VCaP (cell line): ENCODE data around the gene RAB8B.

ENCODE experiments used
- H3K27ac ChIP-seq: fragments of 450-650 bp; 2 replicates; pipeline ENCODE4 v1.5.1; 2017
- CTCF ChIP-seq: fragments of 450-650 bp; conservative IDR thresholded peaks from 2 replicates; pipeline ENCODE4 v1.5.1; 2017; ENCODE audit warnings: mild to moderate bottlenecking, moderate library complexity

The RAB8B gene

GRCh38 chr15:63225381-63225780 lies 36.0 kb downstream of the RAB8B start:
- TF ChIP-seq CTCF, result no peak

GRCh38 chr15:63226155-63226883 lies 36.9 kb downstream of the RAB8B start:
- H3K27ac ChIP-seq, result 0 out of 2 replicates have a peak overlapping the region, but pooled peaks have one; percentile 5
- TF ChIP-seq CTCF, result no peak

More at GRCh38 chr15:63225381-63225780, 36.0 kb downstream of the RAB8B start:
- H3K27ac ChIP-seq, result no peak overlapping the region

GRCh38 chr15:63226966-63227401 lies 37.6 kb downstream of the RAB8B start:
- H3K27ac ChIP-seq, result peak overlapping the region; percentile 5; the same call in 1 of the 2 replicates
- TF ChIP-seq CTCF, result no peak

GRCh38 chr15:63227689-63228088 lies 38.3 kb downstream of the RAB8B start:
- no peak overlapping the region; the same call in none of the 2 replicates for H3K27ac ChIP-seq
- TF ChIP-seq CTCF, result no peak

- H3K27ac ChIP-seq, result no peak overlapping the region
- no peak for TF ChIP-seq CTCF
Measured at GRCh38 chr15:63231206-63231605, 41.8 kb downstream of the RAB8B start.

GRCh38 chr15:63231706-63232105 lies 42.3 kb downstream of the RAB8B start:
- H3K27ac ChIP-seq, result no peak overlapping the region

GRCh38 chr15:63232405-63232804 lies 43.0 kb downstream of the RAB8B start:
- no peak overlapping the region for H3K27ac ChIP-seq
- no peak for TF ChIP-seq CTCF

More at GRCh38 chr15:63231706-63232105, 42.3 kb downstream of the RAB8B start:
- TF ChIP-seq CTCF, result no peak
